Activated T-helper 2 cell treated with anti-CD3 and anti-CD28 coated beads, Interferon-gamma antibody, Interleukin-2, Interleukin-4, amounts not matched to agents 10 μg/mL and 5 μg/mL and 100 μg/mL, durations not matched to agents 14 hours and 24 hours and 36 hours (primary cell): ENCODE measurements around the gene DEDD2. TPM values are rescaled to one million over a fixed set of nuclear protein-coding genes. Genes with fewer than 3 reads are reported as not detected.
A peak's percentile ranks its signal among the peaks of the same experiment; 100 is the strongest.
"Not testable (repeated sequence)": the region's sequence is repeated elsewhere in the genome, so short reads cannot be mapped to it uniquely, and the experiment has no call there.

ENCODE experiments used
- DNase-seq: peaks from one replicate; pipeline ENCODE4 v3.0.0; 2021; ENCODE audit warnings: low spot score
- H3K27ac Mint-ChIP-seq: one replicate; pipeline ENCODE4 v1.8.0; 2021; ENCODE audit warnings: mixed read lengths
- H3K27me3 Mint-ChIP-seq: one replicate; pipeline ENCODE4 v1.8.0; 2021; ENCODE audit warnings: low read depth, mixed read lengths
- H3K36me3 Mint-ChIP-seq: one replicate; pipeline ENCODE4 v1.8.0; 2021; ENCODE audit warnings: low read depth, mixed read lengths
- H3K4me1 Mint-ChIP-seq: one replicate; pipeline ENCODE4 v1.8.0; 2021; ENCODE audit warnings: low read depth, mixed read lengths
- H3K4me3 Mint-ChIP-seq: one replicate; pipeline ENCODE4 v1.8.0; 2021; ENCODE audit warnings: low read depth, mild to moderate bottlenecking, moderate library complexity, mixed read lengths
- H3K9me3 Mint-ChIP-seq: one replicate; pipeline ENCODE4 v1.8.0; 2021; ENCODE audit warnings: mixed read lengths
- intact Hi-C: fragments of 100-400 bp; cut with micrococcal nuclease; formaldehyde crosslinking; loops from one replicate; pipeline ENCODE4 v1.15.1; 2023
- total RNA-seq: library from RNA; stranded (reverse); gene quantifications from 2 replicates; pipeline ENCODE4 v1.2.3, GENCODE V29; 2022

Gene DEDD2, protein sequence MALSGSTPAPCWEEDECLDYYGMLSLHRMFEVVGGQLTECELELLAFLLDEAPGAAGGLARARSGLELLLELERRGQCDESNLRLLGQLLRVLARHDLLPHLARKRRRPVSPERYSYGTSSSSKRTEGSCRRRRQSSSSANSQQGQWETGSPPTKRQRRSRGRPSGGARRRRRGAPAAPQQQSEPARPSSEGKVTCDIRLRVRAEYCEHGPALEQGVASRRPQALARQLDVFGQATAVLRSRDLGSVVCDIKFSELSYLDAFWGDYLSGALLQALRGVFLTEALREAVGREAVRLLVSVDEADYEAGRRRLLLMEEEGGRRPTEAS
- total RNA-seq: 32.1 and 33.6 TPM in 2 replicates

- intact Hi-C loops: loop anchor here (1.0 to 2.0 kb wide), 3 partner anchors 16 to 95 kb away; partner anchors contain the start of gene CIC
- Mint-ChIP-seq H3K4me1 (peaks cover 50% of the 10 kb centered on the region), H3K27me3 (no peaks in the 10 kb centered on the region), H3K9me3 (no peaks in the 10 kb centered on the region), H3K4me3 (peak within 1 kb of the TSS; percentile 91), H3K27ac (peak within 1 kb of the TSS; percentile 95), H3K36me3 (peaks cover 36% of the 10 kb centered on the region)
- DNase-seq: peak; percentile 100
These were observed at the start of gene DEDD2 for GRCh38 chr19:42217520-42218437. Gene DEDD2 (minus strand): TSS chr19:42217677. CDS start chr19:42217007, 670 bp downstream.

- H3K4me3 Mint-ChIP-seq: peak overlapping the region; percentile 10
- H3K36me3 Mint-ChIP-seq: peaks cover 13% of the 10 kb centered on the region
- H3K9me3 Mint-ChIP-seq, intact Hi-C loops, H3K27ac Mint-ChIP-seq, H3K27me3 Mint-ChIP-seq, DNase-seq: not testable (repeated sequence)
- peaks cover 25% of the 10 kb centered on the region for H3K4me1 Mint-ChIP-seq
These were observed 49.6 kb upstream of the DEDD2 start for GRCh38 chr19:42266928-42267603.

- H3K27me3 Mint-ChIP-seq, intact Hi-C loops, H3K9me3 Mint-ChIP-seq, H3K4me3 Mint-ChIP-seq, H3K27ac Mint-ChIP-seq, DNase-seq, H3K36me3 Mint-ChIP-seq: not testable (repeated sequence)
- peaks cover 19% of the 10 kb centered on the region for H3K4me1 Mint-ChIP-seq
These were observed 48.6 kb upstream of the DEDD2 start for GRCh38 chr19:42266105-42266504.

GRCh38 chr19:42261763-42262162 is 44.3 kb upstream of the DEDD2 start:
- peaks cover 2% of the 10 kb centered on the region for H3K27me3 Mint-ChIP-seq
- no peak for DNase-seq
- H3K27ac Mint-ChIP-seq: no peak overlapping the region
- no peaks in the 10 kb centered on the region for H3K9me3 Mint-ChIP-seq
- H3K36me3 Mint-ChIP-seq: no peaks in the 10 kb centered on the region
- no peaks in the 10 kb centered on the region for H3K4me1 Mint-ChIP-seq
- H3K4me3 Mint-ChIP-seq: no peak overlapping the region
- intact Hi-C loops: no loop called here

DNA sequence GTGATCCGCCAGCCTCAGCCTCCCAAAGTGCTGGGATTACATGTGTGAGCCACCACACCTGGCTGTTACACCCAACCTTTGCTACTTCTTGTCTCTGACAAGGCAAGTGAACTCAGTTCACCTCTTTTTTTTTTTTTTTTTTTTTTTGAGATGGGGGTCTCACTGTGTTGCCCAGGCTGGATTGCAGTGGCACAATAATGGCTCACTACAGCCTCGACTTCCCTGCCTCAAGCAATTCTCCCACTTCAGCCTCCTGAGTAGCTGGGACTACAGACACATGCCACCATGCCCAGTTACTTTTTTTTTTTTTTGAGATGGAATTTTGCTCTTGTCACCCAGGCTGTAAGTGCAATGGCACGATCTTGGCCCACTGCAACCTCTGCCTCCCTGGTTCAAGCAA is 40.4 kb upstream of the DEDD2 start:
- intact Hi-C loops, DNase-seq, H3K36me3 Mint-ChIP-seq, H3K27ac Mint-ChIP-seq, H3K27me3 Mint-ChIP-seq, H3K4me1 Mint-ChIP-seq, H3K9me3 Mint-ChIP-seq, H3K4me3 Mint-ChIP-seq: not testable (repeated sequence)

DNA sequence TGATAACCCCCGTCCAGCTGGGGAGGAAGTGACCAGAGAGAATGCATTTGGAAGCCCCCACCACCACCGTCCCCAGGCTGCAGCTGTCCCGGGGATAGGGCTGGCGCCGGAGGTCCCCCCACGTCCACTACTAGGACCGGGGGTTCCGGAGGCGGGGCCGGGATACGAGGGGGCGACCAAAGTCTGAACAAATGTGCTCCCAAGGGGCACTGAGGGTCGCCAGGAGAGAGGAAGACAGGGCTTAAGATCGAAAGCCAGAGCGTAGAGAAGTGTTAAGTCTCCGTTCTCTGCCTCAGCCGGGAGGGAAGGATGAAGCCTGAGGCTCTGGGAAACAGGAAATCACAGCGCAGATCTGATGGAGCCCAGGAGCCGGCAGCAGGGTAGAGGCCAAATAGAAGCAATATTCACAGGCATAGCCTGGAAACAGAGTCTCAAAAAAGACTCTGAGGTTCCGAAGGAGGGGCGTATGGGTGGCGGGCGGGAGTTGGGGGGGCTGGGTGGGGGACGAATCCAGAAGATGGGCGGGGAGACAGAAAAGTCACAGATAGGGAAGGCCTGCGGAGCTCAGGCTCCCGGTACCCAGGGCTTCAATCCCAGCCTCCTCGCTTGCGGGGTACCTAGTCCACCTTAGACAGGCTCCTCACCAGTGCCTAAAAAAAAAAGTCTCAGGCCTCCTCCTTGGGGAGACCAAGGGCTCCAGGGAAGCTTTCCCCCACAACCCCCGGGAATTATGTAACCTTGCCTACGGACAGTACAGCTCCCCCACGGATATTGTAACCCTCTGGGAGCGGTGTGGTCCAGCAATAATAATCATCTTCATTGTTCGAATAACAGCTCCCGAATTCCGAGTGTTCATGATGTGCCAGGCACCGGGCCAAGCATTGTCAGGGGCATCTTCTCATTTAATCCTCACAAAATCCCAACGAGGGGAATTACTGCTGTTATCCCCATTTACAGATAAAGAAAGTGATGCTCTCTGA is 38.6 kb upstream of the DEDD2 start:
- no peaks in the 10 kb centered on the region for H3K9me3 Mint-ChIP-seq
- no peak for DNase-seq
- H3K4me3 Mint-ChIP-seq: peak overlapping the region; percentile 50
- peaks cover 7% of the 10 kb centered on the region for H3K27me3 Mint-ChIP-seq
- H3K27ac Mint-ChIP-seq: no peak overlapping the region
- intact Hi-C loops: loop anchor here (1.0 to 2.0 kb wide), 3 partner anchors 12 to 57 kb away; no protein-coding TSS in a partner anchor
- H3K36me3 Mint-ChIP-seq: peaks cover 13% of the 10 kb centered on the region
- H3K4me1 Mint-ChIP-seq: peaks cover 18% of the 10 kb centered on the region

GRCh38 chr19:42254850-42255765 is 37.6 kb upstream of the DEDD2 start, which contains the start of gene ERF:
Gene ERF (minus strand): TSS chr19:42255128. CDS start chr19:42254999, 129 bp downstream.
- peaks cover 7% of the 10 kb centered on the region for H3K27me3 Mint-ChIP-seq

GRCh38 chr19:42254089-42254849 is 36.8 kb upstream of the DEDD2 start:
- intact Hi-C loops: loop anchor here (1.0 to 2.0 kb wide), 2 partner anchors 11 to 55 kb away; no protein-coding TSS in a partner anchor
- DNase-seq: peak; percentile 69
- peaks cover 13% of the 10 kb centered on the region for H3K36me3 Mint-ChIP-seq
- H3K4me3 Mint-ChIP-seq: peak overlapping the region; percentile 74
- H3K27me3 Mint-ChIP-seq: peaks cover 7% of the 10 kb centered on the region
- peak overlapping the region; percentile 62 for H3K27ac Mint-ChIP-seq
- peaks cover 18% of the 10 kb centered on the region for H3K4me1 Mint-ChIP-seq
- H3K9me3 Mint-ChIP-seq: no peaks in the 10 kb centered on the region

More at GRCh38 chr19:42254850-42255765, 37.6 kb upstream of the DEDD2 start, which contains the start of gene ERF:
- no peaks in the 10 kb centered on the region for H3K9me3 Mint-ChIP-seq
- H3K4me1 Mint-ChIP-seq: peaks cover 18% of the 10 kb centered on the region
- peak within 1 kb of the TSS; percentile 74 for H3K4me3 Mint-ChIP-seq
- H3K27ac Mint-ChIP-seq: peak within 1 kb of the TSS; percentile 62
- peaks cover 13% of the 10 kb centered on the region for H3K36me3 Mint-ChIP-seq
- DNase-seq: peak; percentile 91
- intact Hi-C loops: loop anchor here (1.0 to 2.0 kb wide), 4 partner anchors 12 to 56 kb away; no protein-coding TSS in a partner anchor

- H3K27me3 Mint-ChIP-seq: peaks cover 7% of the 10 kb centered on the region
- H3K36me3 Mint-ChIP-seq: peaks cover 13% of the 10 kb centered on the region
- peak overlapping the region; percentile 94 for H3K27ac Mint-ChIP-seq
- peak; percentile 59 for DNase-seq
- H3K9me3 Mint-ChIP-seq: no peaks in the 10 kb centered on the region
- intact Hi-C loops: loop anchor here (1.0 to 2.0 kb wide), 2 partner anchors 10 to 55 kb away; no protein-coding TSS in a partner anchor
- peaks cover 18% of the 10 kb centered on the region for H3K4me1 Mint-ChIP-seq
- peak overlapping the region; percentile 97 for H3K4me3 Mint-ChIP-seq
These were observed 36.0 kb upstream of the DEDD2 start for GRCh38 chr19:42253245-42254088.
